Naive thymus-derived CD4-positive, alpha-beta T cell (primary cell): ENCODE measurements around the gene IL9. TPM values are rescaled to one million over a fixed set of nuclear protein-coding genes. Genes with fewer than 3 reads are reported as not detected.

Experiments used
- ATAC-seq: fragments of 150-1000 bp; cut with Tn5 transposase; 2 replicates; pipeline ENCODE4 v1.10.0; 2021; ENCODE audit warnings: mild to moderate bottlenecking, moderate library complexity
- CTCF ChIA-PET: fragments of 350-600 bp; sonication (Branson Sonifier 250); formaldehyde crosslinking; loops from one replicate; lab custom pipeline; 2021; ENCODE audit warnings: antibody characterized with exemption; lab: Charles Lee
- POLR2A ChIA-PET: fragments of 350-600 bp; sonication (Branson Sonifier 250); formaldehyde crosslinking; loops from one replicate; lab custom pipeline; 2021; ENCODE audit warnings: antibody characterized with exemption, inconsistent platforms; lab: Charles Lee
- DNase-seq, 9 donors: peaks; one replicate each; pipeline versions ENCODE4 v3.0.0 to v3.0.0-alpha.2; 2020 to 2022; ENCODE audit warnings: mixed read lengths in 1 of 9
- H3K27ac ChIP-seq: one replicate; pipeline ENCODE4 v1.7.0; 2013; ENCODE audit warnings: mild to moderate bottlenecking, low read depth, low read length, moderate library complexity
- H3K27me3 ChIP-seq, 2 donors: one replicate each; pipeline ENCODE4 v1.7.0; 2013; ENCODE audit warnings: low read length in 2 of 2, mild to moderate bottlenecking in 2 of 2, moderate library complexity in 2 of 2; ENCODE audit not compliant: control insufficient read depth in 2 of 2, insufficient read depth in 2 of 2
- H3K36me3 ChIP-seq, 3 experiments: 1 replicate in 2 of 3; 2 replicates in 1 of 3; pipeline ENCODE4 v1.7.0; 2013; ENCODE audit warnings: low read length in 3 of 3, mild to moderate bottlenecking in 3 of 3, moderate library complexity in 1 of 3; ENCODE audit not compliant: insufficient read depth in 3 of 3, control insufficient read depth in 2 of 3
- H3K4me1 ChIP-seq, 2 donors: one replicate each; pipeline ENCODE4 v1.7.0; 2013; ENCODE audit warnings: low read length in 2 of 2, mild to moderate bottlenecking in 2 of 2, moderate library complexity in 1 of 2; ENCODE audit not compliant: control insufficient read depth in 2 of 2, insufficient read depth in 2 of 2
- H3K4me3 ChIP-seq: 2 replicates; pipeline ENCODE4 v1.7.0; 2013; ENCODE audit warnings: mild to moderate bottlenecking, low read length
- H3K9me3 ChIP-seq, 3 experiments: 1 replicate in 2 of 3; 2 replicates in 1 of 3; pipeline ENCODE4 v1.7.0; 2013; ENCODE audit warnings: low read length in 3 of 3; ENCODE audit not compliant: control insufficient read depth in 2 of 3
- H3K27ac Mint-ChIP-seq, 9 donors: one replicate each; pipeline ENCODE4 v1.8.0; 2020 to 2022; ENCODE audit warnings: mixed read lengths in 9 of 9, mild to moderate bottlenecking in 8 of 9, moderate library complexity in 5 of 9, inconsistent platforms in 2 of 9
- H3K27me3 Mint-ChIP-seq, 5 donors: one replicate each; pipeline ENCODE4 v1.8.0; 2021 to 2022; ENCODE audit warnings: mixed read lengths in 5 of 5, mild to moderate bottlenecking in 1 of 5
- H3K36me3 Mint-ChIP-seq, 5 donors: one replicate each; pipeline ENCODE4 v1.8.0; 2020 to 2022; ENCODE audit warnings: mixed read lengths in 5 of 5, mild to moderate bottlenecking in 3 of 5, inconsistent platforms in 1 of 5
- H3K4me1 Mint-ChIP-seq, 7 donors: one replicate each; pipeline ENCODE4 v1.8.0; 2020 to 2022; ENCODE audit warnings: mixed read lengths in 7 of 7, mild to moderate bottlenecking in 3 of 7, inconsistent platforms in 1 of 7
- H3K4me3 Mint-ChIP-seq, 10 donors: one replicate each; pipeline ENCODE4 v1.8.0; 2020 to 2022; ENCODE audit warnings: mild to moderate bottlenecking in 10 of 10, mixed read lengths in 10 of 10, moderate library complexity in 6 of 10, inconsistent platforms in 2 of 10
- H3K9me3 Mint-ChIP-seq, 11 donors: one replicate each; pipeline ENCODE4 v1.8.0; 2020 to 2022; ENCODE audit warnings: mixed read lengths in 11 of 11, mild to moderate bottlenecking in 4 of 11, inconsistent platforms in 1 of 11, moderate library complexity in 1 of 11
- intact Hi-C, 2 donors: fragments of 100-400 bp; cut with micrococcal nuclease; formaldehyde crosslinking; loops; one replicate each; pipeline ENCODE4 v1.15.1; 2023
- polyA plus RNA-seq, 2 donors: library from polyadenylated mRNA; unstranded; fragments of 300-500 nt; fragmentation: Illumina TruSeq; gene quantifications; one replicate each; pipeline ENCODE4 v1.2.3, GENCODE V29; 2021
- total RNA-seq, 6 experiments: library from RNA in 5 of 6; stranded (reverse) in 5 of 6; gene quantifications; 1 replicate in 5 of 6; 2 replicates in 1 of 6; pipeline ENCODE4 v1.2.3 and lab custom pipeline; 2021 to 2026

The IL9 gene
- total and polyA plus RNA-seq, 7 experiments from 2014 or later = 0.70 TPM; not detected in 6

- Histone ChIP-seq H3K27me3 (no peaks in the 10 kb centered on the region), H3K4me1 (no peaks in the 10 kb centered on the region), H3K4me3 (no peak overlapping the region), H3K9me3 (no peaks in the 10 kb centered on the region), H3K27ac (no peak overlapping the region), H3K36me3 (no peaks in the 10 kb centered on the region)
- no peak for DNase-seq
- Mint-ChIP-seq H3K4me1 (peaks cover 0 to 4% (median 0%) of the 10 kb centered on the region in 7 donors), H3K27me3 (peaks cover 22 to 37% (median 34%) of the 10 kb centered on the region in 5 donors), H3K27ac (no peak overlapping the region), H3K36me3 (no peaks in the 10 kb centered on the region), H3K4me3 (no peak overlapping the region), H3K9me3 (no peaks in the 10 kb centered on the region)
- ChIA-PET POLR2A (no interaction called here), CTCF (no interaction called here)
- intact Hi-C loops = no loop called here
- no peak for ATAC-seq
Observed at GRCh38 chr5:135894789-135895188, 852 bp downstream of the IL9 start.

- no peak for DNase-seq
- no peak for ATAC-seq
- no peaks in the 10 kb centered on the region for H3K36me3 Mint-ChIP-seq
- H3K27me3 Mint-ChIP-seq = peaks cover 21 to 35% (median 33%) of the 10 kb centered on the region in 5 donors
- ChIA-PET POLR2A (no interaction called here), CTCF (no interaction called here)
- no peaks in the 10 kb centered on the region for H3K27me3 ChIP-seq
- no peaks in the 10 kb centered on the region for H3K4me1 ChIP-seq
- no peaks in the 10 kb centered on the region for H3K36me3 ChIP-seq
- no peaks in the 10 kb centered on the region for H3K9me3 ChIP-seq
- no peak overlapping the region for H3K4me3 Mint-ChIP-seq
- H3K4me3 ChIP-seq = no peak overlapping the region
- no peak overlapping the region for H3K27ac Mint-ChIP-seq
- H3K27ac ChIP-seq = no peak overlapping the region
- intact Hi-C loops = no loop called here
- H3K9me3 Mint-ChIP-seq = no peaks in the 10 kb centered on the region
- peaks cover 0 to 4% (median 0%) of the 10 kb centered on the region in 7 donors for H3K4me1 Mint-ChIP-seq
Observed at GRCh38 chr5:135894276-135894675, 1.4 kb downstream of the IL9 start.

- Mint-ChIP-seq H3K27me3 (peaks cover 10 to 38% (median 21%) of the 10 kb centered on the region in 5 donors), H3K4me3 (no peak overlapping the region), H3K9me3 (no peaks in the 10 kb centered on the region), H3K36me3 (no peaks in the 10 kb centered on the region), H3K4me1 (peaks cover 0 to 9% (median 7%) of the 10 kb centered on the region in 7 donors), H3K27ac (no peak overlapping the region)
- DNase-seq (no peak), ATAC-seq (no peak)
- Histone ChIP-seq H3K4me1 (no peaks in the 10 kb centered on the region), H3K4me3 (no peak overlapping the region), H3K27me3 (no peaks in the 10 kb centered on the region), H3K36me3 (no peaks in the 10 kb centered on the region), H3K9me3 (no peaks in the 10 kb centered on the region), H3K27ac (no peak overlapping the region)
- intact Hi-C loops = no loop called here
- POLR2A ChIA-PET = no interaction called here
- CTCF ChIA-PET = interaction anchor here (0.6 kb wide), 1 partner anchor 1940 kb away, joined by 3 read pairs; no protein-coding TSS in a partner anchor
Observed at GRCh38 chr5:135891791-135892190, 3.9 kb downstream of the IL9 start.

- DNase-seq (no peak), ATAC-seq (no peak)
- H3K4me1 Mint-ChIP-seq = peaks cover 0 to 9% (median 7%) of the 10 kb centered on the region in 7 donors
- H3K36me3 ChIP-seq = no peaks in the 10 kb centered on the region
- H3K27me3 ChIP-seq = no peaks in the 10 kb centered on the region
- no peaks in the 10 kb centered on the region for H3K4me1 ChIP-seq
- no peak overlapping the region for H3K4me3 ChIP-seq
- no peak overlapping the region for H3K4me3 Mint-ChIP-seq
- H3K9me3 ChIP-seq = no peaks in the 10 kb centered on the region
- peaks cover 8 to 38% (median 20%) of the 10 kb centered on the region in 5 donors for H3K27me3 Mint-ChIP-seq
- H3K36me3 Mint-ChIP-seq = no peaks in the 10 kb centered on the region
- intact Hi-C loops = no loop called here
- no peaks in the 10 kb centered on the region for H3K9me3 Mint-ChIP-seq
- ChIA-PET CTCF (interaction anchor here (0.6 kb wide), 1 partner anchor 1940 kb away, joined by 3 read pairs; no protein-coding TSS in a partner anchor), POLR2A (no interaction called here)
- H3K27ac ChIP-seq = no peak overlapping the region
- no peak overlapping the region for H3K27ac Mint-ChIP-seq
Observed at GRCh38 chr5:135891268-135891667, 4.4 kb downstream of the IL9 start.

GRCh38 chr5:135890867-135891266 is 4.8 kb downstream of the IL9 start:
- ChIA-PET CTCF (interaction anchor here (0.6 kb wide), 1 partner anchor 159 kb away, joined by 7 read pairs; no protein-coding TSS in a partner anchor), POLR2A (no interaction called here)
- no peak overlapping the region for H3K4me3 ChIP-seq
- Mint-ChIP-seq H3K4me1 (peaks cover 0 to 9% (median 7%) of the 10 kb centered on the region in 7 donors), H3K4me3 (no peak overlapping the region), H3K27ac (no peak overlapping the region), H3K27me3 (peaks cover 5 to 35% (median 16%) of the 10 kb centered on the region in 5 donors), H3K36me3 (no peaks in the 10 kb centered on the region), H3K9me3 (no peaks in the 10 kb centered on the region)
- no peaks in the 10 kb centered on the region for H3K4me1 ChIP-seq
- ATAC-seq (no peak), DNase-seq (peak in 1 of 9 donors; percentile 37)
- no peaks in the 10 kb centered on the region for H3K36me3 ChIP-seq
- no peaks in the 10 kb centered on the region for H3K9me3 ChIP-seq
- no peaks in the 10 kb centered on the region for H3K27me3 ChIP-seq
- no peak overlapping the region for H3K27ac ChIP-seq
- intact Hi-C loops = no loop called here

- Mint-ChIP-seq H3K27ac (no peak overlapping the region), H3K9me3 (no peaks in the 10 kb centered on the region), H3K36me3 (no peaks in the 10 kb centered on the region), H3K4me1 (peaks cover 0 to 9% (median 7%) of the 10 kb centered on the region in 7 donors), H3K27me3 (peaks cover 4 to 30% (median 15%) of the 10 kb centered on the region in 5 donors), H3K4me3 (no peak overlapping the region)
- ChIA-PET POLR2A (no interaction called here), CTCF (interaction anchor here (0.6 kb wide), 1 partner anchor 160 kb away, joined by 7 read pairs; no protein-coding TSS in a partner anchor)
- no peak for DNase-seq
- Histone ChIP-seq H3K9me3 (no peaks in the 10 kb centered on the region), H3K27me3 (no peaks in the 10 kb centered on the region), H3K4me3 (no peak overlapping the region), H3K4me1 (no peaks in the 10 kb centered on the region), H3K36me3 (no peaks in the 10 kb centered on the region), H3K27ac (no peak overlapping the region)
- intact Hi-C loops = no loop called here
- ATAC-seq = no peak
Observed at GRCh38 chr5:135890296-135890695, 5.3 kb downstream of the IL9 start.
